ENCODE data around the gene TRPV5.
A peak's percentile ranks its signal among the peaks of the same experiment; 100 is the strongest.

Gene TRPV5

GRCh38 chr7:142885311-142886230 lies 48.0 kb downstream of the TRPV5 start, which contains the start of gene TRPV6:
Gene TRPV6 (minus strand): TSS chr7:142885745.
- DNase-seq (ENCODE audit: low spot score), result no peak

GRCh38 chr7:142884286-142884640 lies 49.3 kb downstream of the TRPV5 start:
- no peak for DNase-seq (ENCODE audit: low spot score)

DNA sequence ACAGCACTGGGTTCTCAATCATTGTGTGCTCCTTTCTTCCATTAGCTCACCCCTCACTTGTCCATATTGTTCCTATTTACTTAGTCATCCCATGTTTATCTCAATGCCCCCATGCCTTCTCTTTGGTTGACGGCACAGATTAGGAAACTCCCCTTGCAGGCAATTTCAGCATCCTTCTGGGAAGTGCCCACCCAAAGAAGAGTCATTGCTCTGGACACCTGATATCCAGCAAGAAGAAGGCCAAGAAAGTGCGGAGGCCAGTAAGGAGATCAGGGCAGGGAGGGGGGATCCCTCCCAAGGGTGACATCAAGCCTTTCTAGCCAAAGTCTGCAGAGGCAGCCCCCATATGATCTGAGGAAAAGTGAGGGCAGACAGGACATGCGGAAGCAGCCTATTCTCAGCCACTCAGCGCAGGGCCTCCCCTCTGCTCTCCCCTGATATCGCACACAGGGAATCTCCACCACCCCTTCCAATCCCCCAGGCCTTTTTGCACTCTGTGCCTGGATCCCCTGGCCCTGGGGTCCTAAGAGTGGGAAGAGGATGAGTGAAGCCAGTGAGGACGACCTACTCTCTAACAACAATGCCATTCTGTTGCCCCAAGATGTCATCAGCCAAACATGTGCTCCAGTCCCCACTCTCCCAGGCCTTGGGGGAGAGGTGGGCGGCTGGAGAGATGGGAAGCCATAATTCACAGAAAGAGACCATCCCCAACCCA lies 49.8 kb downstream of the TRPV5 start:
- no peak for DNase-seq (ENCODE audit: low spot score)

DNA sequence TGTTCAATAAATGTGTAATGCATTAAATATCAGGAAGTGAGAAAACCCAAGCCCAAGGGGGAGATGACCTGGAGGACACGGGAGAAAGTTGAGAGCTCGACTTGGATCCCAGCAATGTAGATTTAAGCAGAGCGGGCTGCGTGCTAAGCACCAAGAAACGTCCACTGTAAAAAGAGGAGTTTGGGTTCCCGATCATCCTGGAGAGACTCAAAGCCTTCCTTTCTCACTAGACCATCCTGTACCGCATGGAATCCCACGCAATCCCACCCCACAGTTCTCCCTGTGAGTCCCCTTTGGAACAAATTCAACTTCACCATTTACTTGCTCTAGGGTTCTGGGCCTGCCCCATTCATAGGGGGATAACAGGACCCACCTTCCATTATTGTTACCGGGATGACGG lies 50.4 kb downstream of the TRPV5 start:
- no peak for DNase-seq (ENCODE audit: low spot score)

DNA sequence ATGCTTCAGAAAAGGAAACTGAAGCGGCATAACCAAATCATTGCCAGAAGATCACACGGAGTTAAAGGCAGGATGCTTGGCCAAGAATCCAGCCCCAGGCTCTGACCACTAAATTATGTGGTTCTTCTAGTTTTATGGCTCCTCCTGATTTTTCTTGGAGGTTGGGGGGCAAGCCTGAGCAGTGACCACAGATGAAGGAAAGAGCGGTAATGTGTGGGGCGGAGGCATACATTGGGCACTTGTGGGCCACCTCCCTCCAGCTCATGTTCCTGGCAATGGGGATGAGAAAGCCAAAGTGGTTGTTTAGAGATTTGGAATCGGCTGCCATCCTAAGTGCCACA lies 51.2 kb downstream of the TRPV5 start:
- no peak for DNase-seq (ENCODE audit: low spot score)

DNA sequence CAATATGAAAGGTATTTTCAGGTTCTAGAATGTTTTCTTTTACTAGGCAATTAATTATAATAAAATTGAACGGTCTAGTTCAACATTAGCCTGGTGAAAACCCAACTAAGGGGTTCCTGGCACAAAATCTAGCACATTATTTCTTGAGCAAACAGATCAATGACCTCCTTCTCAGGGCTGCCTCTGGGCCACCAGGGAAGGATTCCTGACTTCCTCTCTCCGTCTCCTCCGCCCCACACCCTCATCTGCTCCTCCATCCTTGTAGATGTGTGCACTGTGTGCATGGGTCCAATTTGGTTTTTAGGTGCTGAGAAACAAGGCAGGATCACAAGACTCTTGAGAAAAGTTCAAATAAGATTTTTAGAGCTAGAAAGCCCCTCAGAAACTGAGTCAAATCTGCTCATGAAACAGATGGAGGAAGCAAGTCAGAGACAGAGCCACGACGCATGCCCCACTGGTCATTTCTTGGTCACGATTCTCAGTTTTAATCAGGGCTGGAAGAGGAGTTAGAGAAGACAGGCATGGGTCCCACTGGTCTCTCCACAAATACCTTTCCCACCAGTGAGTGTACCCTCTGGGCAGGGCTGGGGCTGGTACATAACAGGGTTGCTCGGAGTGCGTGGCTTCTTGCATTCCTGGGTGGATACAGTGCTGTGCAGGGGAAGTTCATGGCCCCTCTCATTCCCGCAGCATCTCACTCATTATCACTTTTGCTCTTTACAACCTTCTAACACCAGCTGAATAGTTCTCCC lies 51.8 kb downstream of the TRPV5 start:
- DNase-seq (ENCODE audit: low spot score), result no peak

GRCh38 chr7:142880876-142881505 lies 52.6 kb downstream of the TRPV5 start:
- peak; percentile 48 for DNase-seq (ENCODE audit: low spot score)

GRCh38 chr7:142879060-142879459 lies 54.5 kb downstream of the TRPV5 start:
- no peak for DNase-seq (ENCODE audit: low spot score)

- no peak for DNase-seq (ENCODE audit: low spot score)
These were observed 55.2 kb downstream of the TRPV5 start for GRCh38 chr7:142878315-142878714.

DNA sequence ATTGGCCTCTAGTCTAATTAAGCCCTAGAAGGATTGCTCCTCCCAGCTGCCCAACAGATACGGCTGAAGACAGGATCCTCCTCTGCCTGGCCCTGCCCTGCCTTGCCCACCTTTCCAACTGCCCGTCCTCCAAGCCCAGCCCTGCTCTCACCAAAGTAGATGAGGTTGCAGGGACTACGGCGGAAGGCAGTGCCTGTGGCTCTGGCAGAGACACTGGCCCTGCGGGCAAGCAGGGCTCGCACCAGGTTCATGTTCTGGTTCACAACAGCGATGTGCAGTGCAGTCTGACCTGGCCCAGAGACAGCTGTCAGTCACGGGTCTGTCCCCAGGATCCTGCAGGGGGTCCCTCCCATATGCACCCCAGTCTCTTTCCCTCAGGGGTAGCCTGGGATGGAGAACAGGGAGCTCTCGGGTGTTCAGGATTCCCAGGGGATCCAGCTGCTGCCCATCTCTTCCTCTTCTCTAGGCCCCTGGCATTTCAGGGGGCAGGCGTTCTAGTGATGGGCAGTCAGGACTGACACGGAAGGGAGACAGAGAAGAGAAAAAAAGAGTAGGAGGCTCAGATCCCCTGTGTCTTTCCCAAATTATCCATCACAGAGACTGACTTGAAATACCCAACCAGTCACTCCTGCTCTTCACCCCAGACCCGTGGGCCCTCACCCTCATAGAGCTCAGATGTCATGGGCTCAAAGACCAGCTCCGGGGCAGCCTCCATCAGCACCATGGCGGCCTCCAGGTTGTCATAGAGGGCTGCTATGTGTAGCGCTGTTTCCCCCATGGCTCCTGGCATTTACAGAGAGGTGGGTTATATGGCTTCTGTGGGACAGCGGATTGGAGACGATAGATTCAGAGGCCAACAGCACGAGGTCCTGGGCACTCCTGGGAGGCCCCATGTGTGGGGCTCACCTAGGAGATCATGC lies 56.3 kb downstream of the TRPV5 start:
- DNase-seq (ENCODE audit: low spot score), result no peak

DNA sequence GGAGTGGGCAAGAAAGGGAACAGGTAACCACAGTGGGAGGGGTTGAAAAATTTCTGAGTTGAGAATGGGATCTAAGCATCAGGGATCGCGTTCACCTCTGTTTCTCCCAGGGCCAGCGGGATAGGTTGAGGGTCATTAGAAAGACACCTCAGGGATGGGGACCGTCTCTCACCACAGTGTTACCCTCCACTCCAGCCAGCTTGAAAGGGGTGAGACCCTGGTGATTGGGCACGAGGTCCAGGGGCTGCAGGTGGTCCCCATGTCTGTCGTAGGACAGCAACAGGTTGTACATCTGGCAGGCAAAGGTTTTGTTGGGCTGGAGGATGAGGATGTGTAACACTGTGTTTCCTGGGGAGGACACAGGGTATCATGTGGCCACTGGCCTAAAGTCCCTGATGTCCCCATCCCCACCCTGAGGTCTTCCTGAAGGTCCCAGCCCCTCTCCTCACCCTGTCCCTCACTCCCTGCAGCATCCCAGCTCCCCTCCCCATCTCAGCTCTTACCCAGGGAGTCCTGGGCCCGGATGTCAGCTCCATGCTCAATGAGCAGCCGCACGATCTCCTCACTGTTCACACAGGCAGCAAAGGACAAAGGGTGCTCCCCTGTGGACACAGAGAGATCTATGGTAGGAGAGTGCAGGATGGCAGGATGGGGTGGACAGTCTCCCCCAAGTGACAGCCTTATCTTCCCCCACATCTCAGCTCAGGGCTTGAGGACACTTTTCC lies 57.1 kb downstream of the TRPV5 start:
- DNase-seq (ENCODE audit: low spot score), result no peak

DNA sequence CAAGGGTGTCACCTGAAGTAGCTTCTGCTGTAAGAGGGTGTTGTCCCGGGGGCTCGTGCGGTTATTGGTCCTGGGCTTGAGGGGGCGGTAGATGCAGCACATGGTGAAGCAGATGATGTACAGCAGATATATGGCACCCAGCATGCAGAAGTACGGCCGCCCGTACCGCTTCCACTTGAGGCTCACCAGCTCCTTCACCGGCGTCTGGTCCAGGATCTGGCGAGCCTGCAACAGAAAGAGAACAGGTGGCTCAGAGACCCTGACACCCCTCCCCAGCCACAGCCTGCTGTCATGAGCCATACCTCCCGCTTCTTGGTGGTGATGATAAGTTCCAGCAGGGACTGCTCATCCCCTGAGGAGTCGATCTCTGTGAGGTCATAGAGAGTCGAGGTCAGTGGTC lies 58.1 kb downstream of the TRPV5 start:
- no peak for DNase-seq (ENCODE audit: low spot score)

DNA sequence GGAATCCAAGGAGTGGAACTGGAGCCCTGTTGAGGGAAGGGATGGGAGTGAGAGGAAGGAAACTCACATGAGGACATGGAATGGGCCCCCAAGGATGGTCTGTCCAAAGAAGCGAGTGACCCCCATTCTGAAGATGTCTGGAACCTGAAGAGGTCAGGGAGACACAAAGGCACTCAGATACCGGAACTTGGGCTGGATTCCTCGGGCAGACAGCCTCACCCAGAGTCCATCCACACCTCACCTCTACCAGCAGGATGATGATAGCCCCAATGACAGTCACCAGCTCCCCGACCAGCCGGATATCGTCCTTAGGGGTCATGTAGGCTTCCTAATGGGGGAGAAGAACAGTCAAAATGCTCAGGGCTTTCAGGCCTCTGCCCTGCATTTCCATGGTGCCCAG lies 58.7 kb downstream of the TRPV5 start:
- no peak for DNase-seq (ENCODE audit: low spot score)

- DNase-seq (ENCODE audit: low spot score), result no peak
These were observed 59.1 kb downstream of the TRPV5 start for GRCh38 chr7:142874409-142874808.

DNA sequence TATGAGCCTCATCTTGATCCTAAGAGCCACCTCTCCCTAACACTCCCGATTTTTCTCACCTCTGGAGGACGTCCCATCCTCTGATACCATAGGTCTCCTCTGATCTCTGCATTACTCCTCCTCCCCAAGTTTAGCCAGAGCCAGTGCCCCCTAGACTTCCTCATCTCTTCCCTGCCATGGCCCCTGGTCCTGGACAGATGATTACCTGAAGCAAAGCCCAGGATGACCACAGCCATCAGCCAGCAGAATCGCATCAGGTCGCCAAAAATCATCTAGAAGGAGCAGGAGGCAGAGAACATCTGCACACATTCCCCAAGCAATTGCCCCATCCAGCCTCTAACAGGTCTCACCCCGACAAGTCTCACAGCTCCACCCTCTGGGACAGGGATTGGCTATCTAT lies 59.7 kb downstream of the TRPV5 start:
- DNase-seq (ENCODE audit: low spot score), result no peak

DNA sequence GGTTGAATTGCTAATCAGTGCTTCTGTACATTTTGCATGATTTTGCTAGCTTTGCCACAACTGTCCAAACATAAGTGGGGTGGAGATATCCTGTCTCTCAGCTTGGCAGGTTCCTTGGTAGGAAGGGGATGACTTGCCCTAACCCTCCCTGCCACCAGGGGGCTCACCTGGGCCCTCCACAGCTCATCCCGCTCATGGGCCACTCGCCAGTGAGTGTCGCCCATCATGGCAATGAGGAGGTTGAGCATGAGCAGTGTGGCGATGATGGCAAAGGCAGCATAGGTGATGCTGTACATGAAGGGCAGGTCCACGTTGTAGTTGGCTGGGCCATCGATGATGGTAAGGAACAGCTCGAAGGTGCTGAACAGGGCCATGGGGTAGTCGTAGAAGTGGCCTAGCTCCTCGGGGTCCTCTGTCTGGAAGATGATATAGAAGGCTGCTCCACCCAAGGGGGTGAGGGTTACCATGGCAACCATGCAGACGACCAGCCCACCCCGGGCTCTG lies 60.2 kb downstream of the TRPV5 start:
- no peak for DNase-seq (ENCODE audit: low spot score)

- no peak for DNase-seq (ENCODE audit: low spot score)
These were observed 61.4 kb downstream of the TRPV5 start for GRCh38 chr7:142872106-142872675.

GRCh38 chr7:142871260-142872105 lies 62.1 kb downstream of the TRPV5 start:
- no peak for DNase-seq (ENCODE audit: low spot score)
